Measurements from ENCODE around the gene ANKRD9.

The ANKRD9 gene

GRCh38 chr14:102496958-102497744 lies 12.4 kb downstream of the ANKRD9 start:
- DNase-seq: no peak

- DNase-seq: no peak
Observed at GRCh38 chr14:102496331-102496691, 13.3 kb downstream of the ANKRD9 start.

- DNase-seq: no peak
Observed at GRCh38 chr14:102495491-102496330, 13.9 kb downstream of the ANKRD9 start.

GRCh38 chr14:102493585-102493984 lies 16.0 kb downstream of the ANKRD9 start:
- DNase-seq: no peak

GRCh38 chr14:102493096-102493495 lies 16.5 kb downstream of the ANKRD9 start:
- no peak for DNase-seq

GRCh38 chr14:102492531-102492910 lies 17.1 kb downstream of the ANKRD9 start:
- DNase-seq: no peak

GRCh38 chr14:102491786-102492530 lies 17.6 kb downstream of the ANKRD9 start:
- no peak for DNase-seq

GRCh38 chr14:102491366-102491765 lies 18.2 kb downstream of the ANKRD9 start:
- DNase-seq: no peak

DNA sequence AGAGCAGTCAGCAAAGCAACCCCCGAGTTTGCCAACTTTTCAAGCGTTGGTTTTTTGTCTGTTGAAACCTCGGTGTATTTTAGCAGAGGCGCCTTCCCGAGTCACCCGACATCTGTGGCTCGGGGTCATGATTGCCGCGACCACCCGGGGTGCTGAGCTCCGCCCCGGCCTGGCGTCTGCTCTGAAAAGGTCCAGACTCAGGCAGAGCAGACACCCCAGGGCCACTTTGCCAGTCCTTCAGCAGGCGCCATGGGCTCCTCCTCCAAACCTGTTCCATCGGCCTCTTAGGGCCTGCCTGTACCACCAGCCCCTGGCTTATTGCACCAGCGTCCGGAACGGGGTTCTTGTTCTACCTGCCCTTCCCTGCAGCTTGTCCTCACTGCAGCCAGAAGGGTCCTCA lies 19.1 kb downstream of the ANKRD9 start:
- no peak for DNase-seq

DNA sequence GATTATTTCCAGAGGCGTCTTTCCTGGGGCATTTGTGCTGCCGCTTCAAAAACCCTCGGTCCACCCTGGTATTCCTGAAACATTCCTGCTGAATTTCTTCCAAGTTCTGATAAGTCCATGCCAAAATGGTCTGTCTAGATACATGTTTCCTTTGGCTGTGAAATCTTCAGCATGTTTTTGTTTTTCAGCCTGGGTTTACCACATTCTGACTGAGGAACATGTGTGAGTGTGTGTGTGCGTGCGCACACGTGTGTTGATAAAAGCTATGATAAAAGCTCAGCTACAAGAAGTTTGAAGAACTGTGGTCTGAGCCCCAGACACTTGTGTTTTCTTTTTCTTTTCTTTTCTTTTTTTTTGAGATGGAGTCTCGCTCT lies 22.4 kb downstream of the ANKRD9 start:
- DNase-seq: no peak

DNA sequence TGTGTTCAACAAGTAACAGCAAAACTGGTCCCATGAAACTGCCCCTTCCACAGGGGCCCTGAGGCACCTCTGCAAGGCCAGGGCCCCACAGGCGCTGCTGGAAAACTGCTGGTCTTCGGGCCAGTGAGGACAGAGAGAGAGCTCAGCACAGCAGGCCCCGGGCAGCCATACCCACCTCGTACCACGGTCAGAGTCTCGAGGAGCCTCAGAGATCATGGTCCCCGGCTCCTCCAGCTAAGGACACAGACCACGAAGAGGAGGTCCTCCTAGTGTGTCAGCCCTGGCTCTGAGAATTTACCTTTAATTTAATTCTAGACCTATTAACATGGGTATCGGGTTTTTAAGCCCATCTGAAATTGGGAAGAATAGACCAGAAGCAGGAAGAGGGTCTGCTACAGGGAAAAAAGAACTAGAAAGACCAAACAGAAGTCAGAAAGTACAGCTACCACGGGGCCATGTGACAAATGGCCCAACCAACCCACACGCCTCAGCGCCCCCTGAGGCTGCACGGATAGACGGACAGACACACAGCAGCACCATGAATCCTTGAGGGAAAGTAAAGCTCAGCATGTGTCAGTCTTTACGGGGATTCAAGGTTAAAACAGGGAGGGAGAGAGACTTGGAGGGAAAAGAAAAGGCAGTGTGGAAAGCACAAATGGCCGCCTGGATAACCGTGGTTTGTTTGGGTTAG lies 22.9 kb downstream of the ANKRD9 start:
- no peak for DNase-seq

DNA sequence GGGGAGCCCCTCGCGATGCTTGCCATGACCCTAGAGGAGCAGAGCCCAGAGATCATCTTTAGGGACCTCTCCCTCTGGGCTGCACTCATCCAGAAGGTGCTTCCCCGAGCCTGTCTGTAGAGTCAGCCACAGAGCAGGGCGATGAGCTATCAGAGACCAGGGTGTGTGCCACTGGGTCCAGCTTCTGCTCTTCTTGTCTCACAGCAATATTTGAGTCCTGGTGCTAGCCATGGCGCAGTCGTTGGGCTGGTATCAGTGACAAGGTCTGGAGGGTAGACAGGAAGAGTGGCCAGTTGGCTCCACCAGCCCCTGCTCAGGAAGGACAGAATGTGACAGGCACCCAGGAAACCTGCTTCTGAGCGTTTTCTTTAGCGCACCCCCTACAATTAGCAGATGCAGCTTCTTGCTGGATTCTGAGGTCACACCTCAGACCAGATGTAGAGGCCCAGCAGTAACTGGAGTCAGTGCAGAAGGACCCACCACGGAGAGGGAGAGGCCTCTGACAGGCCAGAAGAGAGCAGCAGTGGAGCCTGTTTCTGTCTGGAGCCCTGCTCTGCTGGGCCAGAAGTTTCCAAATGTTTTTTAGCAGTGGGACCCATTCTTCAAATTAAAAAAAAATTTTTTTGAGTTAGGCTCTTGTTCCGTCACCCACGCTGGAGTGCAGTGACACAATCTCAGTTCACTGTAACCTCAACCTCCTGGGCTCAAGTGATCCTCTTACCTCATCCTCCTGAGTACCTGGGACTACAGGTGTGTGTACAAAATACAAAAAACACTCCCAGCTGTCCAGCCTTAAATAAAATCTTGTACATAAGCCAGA lies 23.7 kb downstream of the ANKRD9 start:
- DNase-seq: no peak

DNA sequence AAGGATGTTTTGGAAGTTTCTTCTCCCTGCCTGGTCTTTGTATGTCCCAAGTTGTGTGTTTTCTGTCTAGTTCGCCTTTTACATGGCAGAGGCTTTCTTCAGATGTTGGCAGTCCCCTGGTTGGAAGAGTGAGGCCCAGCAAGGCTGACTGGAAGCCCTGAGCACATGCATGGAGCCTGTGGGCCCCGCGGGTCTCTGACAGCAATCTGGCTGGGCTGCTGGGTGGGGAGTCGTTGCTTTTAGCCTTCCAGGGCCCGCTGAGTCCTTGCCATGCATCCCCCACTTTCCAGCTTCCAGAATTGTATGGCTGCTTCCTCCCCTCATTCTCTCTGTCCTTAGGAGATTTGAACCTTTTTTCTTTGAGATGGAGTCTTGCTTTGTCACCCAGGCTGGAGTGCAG lies 25.3 kb downstream of the ANKRD9 start:
- no peak for DNase-seq

GRCh38 chr14:102481791-102482238 lies 27.8 kb downstream of the ANKRD9 start:
- no peak for DNase-seq

DNA sequence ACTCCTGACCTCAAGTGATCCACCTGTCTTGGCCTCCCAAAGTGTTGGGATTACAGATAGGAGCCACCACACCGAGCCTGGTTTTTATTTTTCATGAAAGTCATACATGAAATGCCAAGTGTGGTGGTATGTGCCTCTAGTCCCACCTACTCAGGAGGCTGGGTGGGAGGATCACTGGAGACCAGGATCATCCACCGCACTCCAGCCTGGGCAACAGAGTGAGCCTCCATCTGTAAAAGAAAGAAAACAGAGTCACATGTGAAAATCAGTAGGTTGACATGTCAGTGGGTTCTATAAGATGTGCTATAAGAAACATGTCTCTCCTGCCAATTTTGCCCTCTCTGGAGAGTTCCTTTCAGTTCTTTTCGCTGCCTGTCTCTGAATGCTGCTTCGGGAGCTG lies 28.2 kb downstream of the ANKRD9 start:
- no peak for DNase-seq

GRCh38 chr14:102479777-102480176 lies 29.8 kb downstream of the ANKRD9 start:
- DNase-seq: no peak

- DNase-seq: no peak
Observed at GRCh38 chr14:102479107-102479506, 30.5 kb downstream of the ANKRD9 start.

DNA sequence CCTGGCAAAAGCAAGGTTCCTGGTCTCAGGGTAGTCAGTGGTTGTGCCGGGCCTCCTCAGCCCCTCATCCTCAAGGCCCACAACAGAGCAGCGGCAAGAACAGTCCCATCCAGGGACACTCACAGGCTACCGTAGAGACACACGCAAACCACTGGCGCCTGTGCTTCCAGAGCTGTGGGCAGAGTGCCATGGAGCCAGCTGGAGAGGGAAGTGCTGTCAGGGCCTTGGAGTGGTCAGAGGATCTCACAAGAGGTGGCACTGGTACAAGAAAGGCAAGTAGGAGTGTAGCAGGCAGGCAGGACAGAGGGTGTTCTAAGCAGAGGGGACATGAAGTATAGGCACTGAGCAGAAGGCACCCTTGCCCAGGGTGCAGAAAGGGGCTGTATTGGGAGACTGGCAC lies 34.6 kb downstream of the ANKRD9 start:
- no peak for DNase-seq

- DNase-seq: no peak
Observed at GRCh38 chr14:102473559-102473958, 36.0 kb downstream of the ANKRD9 start.

GRCh38 chr14:102472791-102473150 lies 36.8 kb downstream of the ANKRD9 start:
- DNase-seq: no peak

GRCh38 chr14:102471921-102472790 lies 37.4 kb downstream of the ANKRD9 start:
- no peak for DNase-seq
